Esophagus squamous epithelium (tissue), 4 donors: ENCODE results near the gene NHERF2.

ENCODE experiments used
- CTCF ChIP-seq, 6 experiments: fragments of 450-650 bp in 4 of 6; fragments of 200-600 bp in 2 of 6; sonication (generic) in 2 of 6; IDR thresholded peaks; one replicate each; pipeline ENCODE4 v1.5.1; 2016 to 2019; ENCODE audit warnings: antibody characterized with exemption in 6 of 6, mild to moderate bottlenecking in 4 of 6, moderate library complexity in 4 of 6
- POLR2A ChIP-seq, 4 donors: fragments of 450-650 bp; IDR thresholded peaks; one replicate each; pipeline ENCODE4 v1.6.1; 2017; ENCODE audit warnings: antibody characterized with exemption in 4 of 4, mild to moderate bottlenecking in 4 of 4, moderate library complexity in 3 of 4

- TF ChIP-seq POLR2A (IDR thresholded peaks at IDR 0.05), result no peak
- peak; percentile 83 to 97 (median 94) for TF ChIP-seq CTCF (IDR thresholded peaks at IDR 0.05)
These were observed 22.7 kb upstream of the NHERF2 start for GRCh38 chr16:2003827-2004641.
